ENCODE results near the gene NFATC2IP.

The NFATC2IP gene

GRCh38 chr16:29009050-29009837 lies 58.5 kb downstream of the NFATC2IP start:
- no peak for DNase-seq (ENCODE audit: low spot score in 2 of 2)
- in situ Hi-C loops (cut with MboI; ENCODE audit: low sequenced_read_pairs) = loop anchor here (25.0 kb wide), 1 partner anchor 103 kb away; no protein-coding TSS in a partner anchor
- H3K4me1 ChIP-seq = no peaks in the 10 kb centered on the region
- H3K36me3 ChIP-seq (replicated peaks) = no peaks in the 10 kb centered on the region
- H3K4me3 ChIP-seq = no peak overlapping the region
- no peaks in the 10 kb centered on the region for H3K9me3 ChIP-seq
- H3K27me3 ChIP-seq (ENCODE audit: low read depth) = no peaks in the 10 kb centered on the region

GRCh38 chr16:29009838-29010166 lies 59.1 kb downstream of the NFATC2IP start:
- no peaks in the 10 kb centered on the region for H3K4me1 ChIP-seq
- no peaks in the 10 kb centered on the region for H3K27me3 ChIP-seq (ENCODE audit: low read depth)
- DNase-seq (ENCODE audit: low spot score in 2 of 2) = no peak
- no peaks in the 10 kb centered on the region for H3K9me3 ChIP-seq
- in situ Hi-C loops (cut with MboI; ENCODE audit: low sequenced_read_pairs) = loop anchor here (25.0 kb wide), 1 partner anchor 102 kb away; no protein-coding TSS in a partner anchor
- no peaks in the 10 kb centered on the region for H3K36me3 ChIP-seq (replicated peaks)
- H3K4me3 ChIP-seq = no peak overlapping the region

GRCh38 chr16:29011112-29011511 lies 60.4 kb downstream of the NFATC2IP start:
- in situ Hi-C loops (cut with MboI; ENCODE audit: low sequenced_read_pairs) = loop anchor here (25.0 kb wide), 1 partner anchor 101 kb away; no protein-coding TSS in a partner anchor
- Histone ChIP-seq H3K27me3 (ENCODE audit: low read depth) (no peaks in the 10 kb centered on the region), H3K4me1 (no peaks in the 10 kb centered on the region), H3K4me3 (no peak overlapping the region), H3K36me3 (replicated peaks) (no peaks in the 10 kb centered on the region), H3K9me3 (no peaks in the 10 kb centered on the region)
- DNase-seq (ENCODE audit: low spot score in 2 of 2) = peak in 1 of 2 experiments; percentile 18

GRCh38 chr16:29011851-29012250 lies 61.1 kb downstream of the NFATC2IP start:
- Histone ChIP-seq H3K27me3 (ENCODE audit: low read depth) (no peaks in the 10 kb centered on the region), H3K4me3 (no peak overlapping the region), H3K4me1 (no peaks in the 10 kb centered on the region), H3K36me3 (replicated peaks) (no peaks in the 10 kb centered on the region), H3K9me3 (no peaks in the 10 kb centered on the region)
- DNase-seq (ENCODE audit: low spot score in 2 of 2) = no peak
- in situ Hi-C loops (cut with MboI; ENCODE audit: low sequenced_read_pairs) = loop anchor here (25.0 kb wide), 1 partner anchor 100 kb away; no protein-coding TSS in a partner anchor

- Histone ChIP-seq H3K4me3 (no peak overlapping the region), H3K9me3 (no peaks in the 10 kb centered on the region), H3K27me3 (ENCODE audit: low read depth) (no peaks in the 10 kb centered on the region), H3K36me3 (replicated peaks) (no peaks in the 10 kb centered on the region), H3K4me1 (no peaks in the 10 kb centered on the region)
- in situ Hi-C loops (cut with MboI; ENCODE audit: low sequenced_read_pairs) = loop anchor here (25.0 kb wide), 1 partner anchor 99 kb away; no protein-coding TSS in a partner anchor
- DNase-seq (ENCODE audit: low spot score in 2 of 2) = no peak
Measured at GRCh38 chr16:29012913-29013553, 62.3 kb downstream of the NFATC2IP start.

- no peak for DNase-seq (ENCODE audit: low spot score in 2 of 2)
- in situ Hi-C loops (cut with MboI; ENCODE audit: low sequenced_read_pairs) = loop anchor here (25.0 kb wide), 1 partner anchor 98 kb away; no protein-coding TSS in a partner anchor
- H3K27me3 ChIP-seq (ENCODE audit: low read depth) = no peaks in the 10 kb centered on the region
- no peaks in the 10 kb centered on the region for H3K36me3 ChIP-seq (replicated peaks)
- H3K9me3 ChIP-seq = no peaks in the 10 kb centered on the region
- no peaks in the 10 kb centered on the region for H3K4me1 ChIP-seq
- no peak overlapping the region for H3K4me3 ChIP-seq
Measured at GRCh38 chr16:29014561-29015069, 63.9 kb downstream of the NFATC2IP start.
